ENCODE results near the gene ENTPD8.
A peak's percentile ranks its signal among the peaks of the same experiment; 100 is the strongest.

ENTPD8 gene

GRCh38 chr9:137445275-137445807 is 4.2 kb upstream of the ENTPD8 start:
- DNase-seq (ENCODE audit: low read depth), result no peak
- no peak overlapping the region for H3K4me3 ChIP-seq (ENCODE audit: low read length)
- peak; percentile 83 for TF ChIP-seq CTCF (conservative IDR thresholded peaks at IDR 0.05; ENCODE audit: low read depth, low read length)

GRCh38 chr9:137444106-137444790 is 3.1 kb upstream of the ENTPD8 start:
- H3K4me3 ChIP-seq (ENCODE audit: low read length), result no peak overlapping the region
- DNase-seq (ENCODE audit: low read depth), result no peak
- no peak for TF ChIP-seq CTCF (conservative IDR thresholded peaks at IDR 0.05; ENCODE audit: low read depth, low read length)

GRCh38 chr9:137441935-137442321 is 771 bp upstream of the ENTPD8 start:
- no peak for DNase-seq (ENCODE audit: low read depth)
- no peak overlapping the region for H3K4me3 ChIP-seq (ENCODE audit: low read length)
- no peak for TF ChIP-seq CTCF (conservative IDR thresholded peaks at IDR 0.05; ENCODE audit: low read depth, low read length)

GRCh38 chr9:137439158-137439714 is 1.9 kb downstream of the ENTPD8 start:
- no peak overlapping the region for H3K4me3 ChIP-seq (ENCODE audit: low read length)
- TF ChIP-seq CTCF (conservative IDR thresholded peaks at IDR 0.05; ENCODE audit: low read depth, low read length), result no peak
- no peak for DNase-seq (ENCODE audit: low read depth)

GRCh38 chr9:137438591-137439157 is 2.5 kb downstream of the ENTPD8 start:
- TF ChIP-seq CTCF (conservative IDR thresholded peaks at IDR 0.05; ENCODE audit: low read depth, low read length), result no peak
- no peak for DNase-seq (ENCODE audit: low read depth)
- H3K4me3 ChIP-seq (ENCODE audit: low read length), result no peak overlapping the region

GRCh38 chr9:137437691-137438590 is 3.2 kb downstream of the ENTPD8 start:
- no peak overlapping the region for H3K4me3 ChIP-seq (ENCODE audit: low read length)
- TF ChIP-seq CTCF (conservative IDR thresholded peaks at IDR 0.05; ENCODE audit: low read depth, low read length), result no peak
- DNase-seq (ENCODE audit: low read depth), result no peak
